Upper lobe of left lung (tissue), 6 donors: ENCODE results near the gene TNRC6C. TPM values are rescaled to one million over a fixed set of nuclear protein-coding genes. Genes with fewer than 3 reads are reported as not detected.
A peak's percentile ranks its signal among the peaks of the same experiment; 100 is the strongest.

ENCODE experiments used
- ATAC-seq, 2 donors: fragments of 200-7000 bp; cut with Tn5 transposase; one replicate each; pipeline ENCODE4 v1.9.1; 2022; ENCODE audit warnings: mild to moderate bottlenecking in 2 of 2, moderate library complexity in 2 of 2; ENCODE audit not compliant: low FRiP score in 2 of 2
- DNase-seq, 2 donors: peaks; one replicate each; pipeline ENCODE4 v3.0.0-alpha.2; 2019 to 2020
- H3K27ac ChIP-seq, 4 donors: fragments of 200-600 bp; sonication (generic); one replicate each; pipeline ENCODE4 v1.5.1; 2016 to 2019
- H3K27me3 ChIP-seq, 4 donors: fragments of 200-600 bp; sonication (generic); one replicate each; pipeline ENCODE4 v1.5.1; 2017 to 2019
- H3K36me3 ChIP-seq, 4 donors: fragments of 200-600 bp; sonication (generic); one replicate each; pipeline ENCODE4 v1.5.1; 2016 to 2019
- H3K4me1 ChIP-seq, 4 donors: fragments of 200-600 bp; sonication (generic); one replicate each; pipeline ENCODE4 v1.5.1; 2018 to 2019
- H3K4me3 ChIP-seq, 4 donors: fragments of 200-600 bp; sonication (generic); one replicate each; pipeline ENCODE4 v1.5.1; 2017 to 2019; ENCODE audit warnings: mild to moderate bottlenecking in 2 of 4, moderate library complexity in 1 of 4
- H3K9me3 ChIP-seq, 4 donors: fragments of 200-600 bp; sonication (generic); one replicate each; pipeline ENCODE4 v1.5.1; 2018 to 2019
- EP300 ChIP-seq, 4 donors: sonication (generic); formaldehyde crosslinking; IDR thresholded peaks; one replicate each; pipeline ENCODE4 v1.5.1; 2017; ENCODE audit warnings: antibody characterized with exemption in 4 of 4, control low read depth in 2 of 4
- POLR2A ChIP-seq, 4 donors: fragments of 450-650 bp; IDR thresholded peaks; one replicate each; pipeline ENCODE4 v1.5.1; 2016 to 2017; ENCODE audit warnings: antibody characterized with exemption in 4 of 4, mild to moderate bottlenecking in 2 of 4
- POLR2AphosphoS5 ChIP-seq, 2 donors: sonication (generic); formaldehyde crosslinking; IDR thresholded peaks; one replicate each; pipeline ENCODE4 v1.5.1; 2017; ENCODE audit warnings: antibody characterized with exemption in 2 of 2
- WGBS, 2 donors: methylation state at CpG; one replicate each; pipeline ENCODE4 v1.1.5; 2017 to 2018; 5-methylcytosine and 5-hydroxymethylcytosine counted together
- total RNA-seq, 6 donors: library from RNA; depleted of rRNA in 4 of 6; stranded (reverse); fragments of >200 nt in 4 of 6; gene quantifications; one replicate each; pipeline versions ENCODE4 v1.1.0 to v1.2.1, GENCODE V29; 2016 to 2021
- TF ChIP-seq, protein P1 (sequence below), 6 experiments: fragments of 450-650 bp in 4 of 6; fragments of 200-600 bp in 2 of 6; sonication (generic) in 2 of 6; IDR thresholded peaks; one replicate each; pipeline ENCODE4 v1.5.1; 2016 to 2019; ENCODE audit warnings: antibody characterized with exemption in 6 of 6
- donor health status: DM: no; HTN: no; CAD: no; lungs with moderate emphysema.
- donor health status: DM: no; HTN: yes; CAD: no; lungs with severe emphysema.

Gene TNRC6C
- total RNA-seq, 6 donors from 2014 or later: 8.7 to 38.8 (median 14.7) TPM

DNA sequence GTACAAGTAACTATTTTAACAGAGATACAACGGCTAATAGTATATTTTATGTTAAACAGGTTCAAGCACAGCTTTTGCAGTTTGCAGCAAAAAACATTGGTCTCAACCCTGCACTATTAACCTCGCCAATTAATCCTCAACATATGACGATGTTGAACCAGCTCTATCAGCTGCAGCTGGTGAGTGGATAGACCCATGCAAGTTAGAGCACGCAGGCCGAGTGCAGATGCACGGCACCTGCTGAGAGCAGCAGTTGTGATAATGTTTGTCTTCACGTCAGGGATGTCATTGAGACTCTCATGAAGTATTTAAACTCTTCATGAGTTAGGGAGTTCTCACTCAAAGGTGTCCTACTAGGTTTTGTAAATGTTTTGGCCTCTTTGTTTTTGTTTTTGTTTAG lies 124.5 kb downstream of the TNRC6C start:
- no peak for TF ChIP-seq POLR2A (IDR thresholded peaks at IDR 0.05)
- no peak for TF ChIP-seq POLR2AphosphoS5 (IDR thresholded peaks at IDR 0.05)
- TF ChIP-seq, protein P1, sequence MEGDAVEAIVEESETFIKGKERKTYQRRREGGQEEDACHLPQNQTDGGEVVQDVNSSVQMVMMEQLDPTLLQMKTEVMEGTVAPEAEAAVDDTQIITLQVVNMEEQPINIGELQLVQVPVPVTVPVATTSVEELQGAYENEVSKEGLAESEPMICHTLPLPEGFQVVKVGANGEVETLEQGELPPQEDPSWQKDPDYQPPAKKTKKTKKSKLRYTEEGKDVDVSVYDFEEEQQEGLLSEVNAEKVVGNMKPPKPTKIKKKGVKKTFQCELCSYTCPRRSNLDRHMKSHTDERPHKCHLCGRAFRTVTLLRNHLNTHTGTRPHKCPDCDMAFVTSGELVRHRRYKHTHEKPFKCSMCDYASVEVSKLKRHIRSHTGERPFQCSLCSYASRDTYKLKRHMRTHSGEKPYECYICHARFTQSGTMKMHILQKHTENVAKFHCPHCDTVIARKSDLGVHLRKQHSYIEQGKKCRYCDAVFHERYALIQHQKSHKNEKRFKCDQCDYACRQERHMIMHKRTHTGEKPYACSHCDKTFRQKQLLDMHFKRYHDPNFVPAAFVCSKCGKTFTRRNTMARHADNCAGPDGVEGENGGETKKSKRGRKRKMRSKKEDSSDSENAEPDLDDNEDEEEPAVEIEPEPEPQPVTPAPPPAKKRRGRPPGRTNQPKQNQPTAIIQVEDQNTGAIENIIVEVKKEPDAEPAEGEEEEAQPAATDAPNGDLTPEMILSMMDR (IDR thresholded peaks at IDR 0.05): no peak
- Histone ChIP-seq H3K27me3 (no peaks in the 10 kb centered on the region), H3K27ac (no peak overlapping the region), H3K4me3 (no peak overlapping the region), H3K9me3 (no peaks in the 10 kb centered on the region), H3K36me3 (peaks cover 10 to 77% (median 45%) of the 10 kb centered on the region in 4 donors), H3K4me1 (no peaks in the 10 kb centered on the region)
- ATAC-seq (no peak), DNase-seq (no peak)
- 94 to 95% methylated on average over 7 of the region's 7 CpGs for WGBS, 2 donors

DNA sequence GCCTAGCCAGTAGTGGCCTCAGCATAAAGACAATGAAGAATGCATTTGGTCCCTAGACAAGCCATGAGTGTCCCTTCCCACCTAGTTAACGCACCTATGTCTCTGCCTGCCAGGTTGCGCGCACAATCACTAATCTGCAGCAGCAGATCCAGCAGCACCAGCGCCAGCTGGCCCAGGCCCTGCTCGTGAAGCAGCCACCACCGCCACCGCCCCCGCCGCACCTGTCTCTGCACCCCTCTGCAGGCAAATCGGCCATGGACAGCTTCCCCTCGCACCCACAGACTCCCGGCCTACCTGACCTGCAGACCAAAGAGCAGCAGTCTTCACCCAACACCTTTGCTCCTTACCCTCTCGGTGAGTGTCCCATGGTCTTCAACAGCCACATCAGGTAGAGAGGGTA lies 128.2 kb downstream of the TNRC6C start:
- DNase-seq (peak in 1 of 2 donors; percentile 79), ATAC-seq (peak in 1 of 2 donors; percentile 26)
- Histone ChIP-seq H3K27ac (no peak overlapping the region), H3K27me3 (no peaks in the 10 kb centered on the region), H3K9me3 (no peaks in the 10 kb centered on the region), H3K36me3 (peaks cover 3 to 74% (median 39%) of the 10 kb centered on the region in 4 donors), H3K4me3 (no peak overlapping the region), H3K4me1 (no peaks in the 10 kb centered on the region)
- WGBS, 2 donors: 97 to 98% methylated on average over 13 of the region's 13 CpGs
- no peak for TF ChIP-seq EP300 (IDR thresholded peaks at IDR 0.05)
- TF ChIP-seq POLR2AphosphoS5 (IDR thresholded peaks at IDR 0.05): no peak
- TF ChIP-seq POLR2A (IDR thresholded peaks at IDR 0.05): no peak
- TF ChIP-seq, protein P1 (IDR thresholded peaks at IDR 0.05): no peak

DNA sequence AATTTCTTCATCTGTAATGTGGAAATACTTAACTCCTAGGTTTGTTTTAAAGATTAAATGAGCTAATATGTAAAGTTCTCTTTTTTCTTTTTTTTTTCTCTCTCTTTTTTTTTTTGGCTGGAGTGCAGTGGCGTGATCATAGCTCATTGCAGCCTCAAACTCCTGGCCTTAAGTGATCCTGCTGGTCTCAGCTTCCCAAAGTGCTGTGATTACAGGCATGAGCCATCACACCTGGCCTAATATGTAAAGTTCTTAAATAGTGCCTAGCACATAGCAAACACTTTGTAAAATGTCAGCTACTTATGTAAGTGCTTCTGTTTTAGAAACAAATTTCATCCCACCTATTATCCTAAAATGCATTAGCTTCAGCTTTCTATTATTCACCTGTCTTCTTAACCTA lies 130.0 kb downstream of the TNRC6C start:
- DNase-seq (no peak), ATAC-seq (no peak)
- Histone ChIP-seq H3K4me1 (no peaks in the 10 kb centered on the region), H3K36me3 (peaks cover 3 to 76% (median 42%) of the 10 kb centered on the region in 4 donors), H3K27me3 (no peaks in the 10 kb centered on the region), H3K4me3 (no peak overlapping the region), H3K27ac (no peak overlapping the region), H3K9me3 (no peaks in the 10 kb centered on the region)
- TF ChIP-seq EP300 (IDR thresholded peaks at IDR 0.05): no peak
- no peak for TF ChIP-seq POLR2A (IDR thresholded peaks at IDR 0.05)
- TF ChIP-seq POLR2AphosphoS5 (IDR thresholded peaks at IDR 0.05): no peak
- TF ChIP-seq, protein P1 (IDR thresholded peaks at IDR 0.05): no peak
- 55 to 90% methylated on average over 1 of the region's 1 CpG for WGBS, 2 donors

DNA sequence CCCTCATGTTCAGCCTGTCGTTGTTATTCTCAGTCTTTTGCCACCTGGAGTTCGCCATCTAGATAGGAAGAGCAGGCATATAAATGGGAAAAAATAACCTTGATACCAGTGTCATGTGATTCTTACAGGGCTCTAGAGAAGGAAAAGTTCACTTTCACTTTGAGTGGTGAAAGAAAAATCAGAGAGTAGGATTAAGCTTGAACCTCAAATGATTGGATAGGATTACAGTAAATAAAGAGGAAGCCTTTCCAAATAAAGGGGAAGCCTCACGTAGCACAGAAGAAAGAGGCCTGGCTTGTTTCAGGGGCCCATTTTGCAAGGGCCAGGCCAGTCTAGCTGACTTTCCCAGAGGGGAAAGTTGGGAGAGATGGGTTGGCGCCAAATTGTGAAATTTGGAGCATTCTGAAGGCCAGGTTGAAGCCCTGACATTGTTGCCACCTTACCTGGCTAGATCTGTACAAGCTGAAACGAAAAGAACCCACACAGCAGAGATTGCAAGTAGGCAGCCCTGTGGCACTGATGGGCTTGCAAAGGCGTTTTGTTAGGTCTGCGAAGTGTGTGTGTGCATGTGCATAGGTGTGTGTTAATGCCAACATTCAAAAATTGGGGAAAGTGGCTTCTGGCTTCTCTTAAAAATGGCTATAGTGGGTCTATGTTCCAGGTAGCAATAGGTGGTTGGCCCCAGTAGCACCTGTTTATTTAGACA lies 131.2 kb downstream of the TNRC6C start:
- no peak for DNase-seq
- Histone ChIP-seq H3K27ac (no peak overlapping the region), H3K27me3 (no peaks in the 10 kb centered on the region), H3K36me3 (peaks cover 6 to 85% (median 50%) of the 10 kb centered on the region in 4 donors), H3K4me1 (no peaks in the 10 kb centered on the region), H3K4me3 (no peak overlapping the region), H3K9me3 (no peaks in the 10 kb centered on the region)
- no peak for TF ChIP-seq POLR2A (IDR thresholded peaks at IDR 0.05)
- no peak for TF ChIP-seq EP300 (IDR thresholded peaks at IDR 0.05)
- TF ChIP-seq, protein P1 (IDR thresholded peaks at IDR 0.05): no peak
- peak in 1 of 2 donors; percentile 55 for ATAC-seq
- 75 to 78% methylated on average over 7 of the region's 7 CpGs for whole genome bisulfite sequencing, 2 donors

- H3K27me3 ChIP-seq: no peaks in the 10 kb centered on the region
- ATAC-seq (no peak), DNase-seq (no peak)
- WGBS, 2 donors: 96% methylated on average over 5 to 6 of the region's 6 CpGs
- no peaks in the 10 kb centered on the region for H3K9me3 ChIP-seq
- H3K27ac ChIP-seq: no peak overlapping the region
- H3K36me3 ChIP-seq: peaks cover 14 to 97% (median 60%) of the 10 kb centered on the region in 4 donors
- TF ChIP-seq POLR2A (IDR thresholded peaks at IDR 0.05): no peak
- no peak for TF ChIP-seq EP300 (IDR thresholded peaks at IDR 0.05)
- TF ChIP-seq, protein P1 (IDR thresholded peaks at IDR 0.05): no peak
- H3K4me3 ChIP-seq: no peak overlapping the region
- no peaks in the 10 kb centered on the region for H3K4me1 ChIP-seq
Observed at GRCh38 chr17:78092794-78093324, 134.4 kb downstream of the TNRC6C start.
